Breast epithelium (tissue), 4 donors: ENCODE measurements around the gene LRRC1. TPM values are rescaled to one million over a fixed set of nuclear protein-coding genes. Genes with fewer than 3 reads are reported as not detected.

Source experiments
- DNase-seq, 2 donors: peaks; one replicate each; pipeline ENCODE4 v3.0.0-alpha.2; 2019; ENCODE audit warnings: low spot score in 2 of 2
- H3K27ac ChIP-seq, 2 donors: fragments of 200-600 bp; sonication (generic) in 1 of 2; one replicate each; pipeline ENCODE4 v1.5.1; 2016 to 2019; ENCODE audit warnings: mild to moderate bottlenecking in 1 of 2
- H3K27me3 ChIP-seq, 2 donors: fragments of 200-600 bp; sonication (generic) in 1 of 2; one replicate each; pipeline versions ENCODE4 v1.5.1 to v1.6.0; 2017 to 2019; ENCODE audit warnings: control low read depth in 1 of 2, mild to moderate bottlenecking in 1 of 2
- H3K36me3 ChIP-seq: fragments of 200-600 bp; one replicate; pipeline ENCODE4 v1.5.1; 2019
- H3K4me1 ChIP-seq, 2 donors: fragments of 200-600 bp; sonication (generic); one replicate each; pipeline ENCODE4 v1.5.1; 2016 to 2019; ENCODE audit warnings: control low read depth in 1 of 2
- H3K4me3 ChIP-seq, 3 donors: fragments of 200-600 bp; sonication (generic); 1 replicate in 2 of 3; 2 replicates in 1 of 3; pipeline ENCODE4 v1.5.1; 2016 to 2019; ENCODE audit warnings: mild to moderate bottlenecking in 3 of 3, moderate library complexity in 2 of 3
- H3K9me3 ChIP-seq, 2 donors: fragments of 200-600 bp; sonication (generic) in 1 of 2; one replicate each; pipeline ENCODE4 v1.5.1; 2016 to 2019; ENCODE audit warnings: control low read depth in 1 of 2
- CTCF ChIP-seq, 3 donors: fragments of 450-650 bp; IDR thresholded peaks; one replicate each; pipeline ENCODE4 v1.5.1; 2016 to 2017; ENCODE audit warnings: antibody characterized with exemption in 3 of 3, mild to moderate bottlenecking in 3 of 3, moderate library complexity in 3 of 3
- POLR2A ChIP-seq: fragments of 450-650 bp; IDR thresholded peaks from one replicate; pipeline ENCODE4 v1.6.1; 2016; ENCODE audit warnings: antibody characterized with exemption, mild to moderate bottlenecking, moderate library complexity
- POLR2AphosphoS5 ChIP-seq, 3 donors: sonication (generic); formaldehyde crosslinking; IDR thresholded peaks; one replicate each; pipeline ENCODE4 v1.6.1; 2017; ENCODE audit warnings: antibody characterized with exemption in 3 of 3
- intact Hi-C: fragments of 100-400 bp; cut with DNase I; formaldehyde crosslinking; loops from one replicate; pipeline ENCODE4 v1.15.1; 2023; ENCODE audit warnings: low total_unique reads
- total RNA-seq, 3 donors: library from RNA; depleted of rRNA; stranded (reverse); fragments of >200 nt; gene quantifications; one replicate each; pipeline ENCODE4 v1.1.0, GENCODE V29; 2016

Gene LRRC1
- total RNA-seq, 3 donors from 2014 or later, result 10.1 to 37.9 (median 37.4) TPM

- no peak for DNase-seq
- H3K36me3 ChIP-seq, result no peaks in the 10 kb centered on the region
- TF ChIP-seq CTCF (IDR thresholded peaks at IDR 0.05) (no peak), POLR2A (no peak), POLR2AphosphoS5 (IDR thresholded peaks at IDR 0.05) (no peak)
- no peaks in the 10 kb centered on the region for H3K4me1 ChIP-seq
- intact Hi-C loops, result no loop called here
- H3K27me3 ChIP-seq, result no peaks in the 10 kb centered on the region
- no peak overlapping the region for H3K4me3 ChIP-seq
- H3K9me3 ChIP-seq, result no peaks in the 10 kb centered on the region
- no peak overlapping the region for H3K27ac ChIP-seq
Observed at GRCh38 chr6:53828966-53829697, 34.3 kb downstream of the LRRC1 start.

- TF ChIP-seq CTCF (IDR thresholded peaks at IDR 0.05) (no peak), POLR2A (no peak), POLR2AphosphoS5 (IDR thresholded peaks at IDR 0.05) (no peak)
- intact Hi-C loops, result no loop called here
- Histone ChIP-seq H3K27me3 (no peaks in the 10 kb centered on the region), H3K4me3 (no peak overlapping the region), H3K4me1 (no peaks in the 10 kb centered on the region), H3K9me3 (no peaks in the 10 kb centered on the region), H3K36me3 (no peaks in the 10 kb centered on the region), H3K27ac (no peak overlapping the region)
- DNase-seq, result no peak
Observed at GRCh38 chr6:53829698-53830221, 35.0 kb downstream of the LRRC1 start.

GRCh38 chr6:53830366-53830765 lies 35.6 kb downstream of the LRRC1 start:
- H3K27me3 ChIP-seq, result no peaks in the 10 kb centered on the region
- DNase-seq, result no peak
- intact Hi-C loops, result no loop called here
- H3K9me3 ChIP-seq, result no peaks in the 10 kb centered on the region
- H3K4me3 ChIP-seq, result no peak overlapping the region
- no peaks in the 10 kb centered on the region for H3K4me1 ChIP-seq
- no peak overlapping the region for H3K27ac ChIP-seq
- no peaks in the 10 kb centered on the region for H3K36me3 ChIP-seq
- TF ChIP-seq POLR2AphosphoS5 (IDR thresholded peaks at IDR 0.05), result no peak
- no peak for TF ChIP-seq POLR2A
- TF ChIP-seq CTCF (IDR thresholded peaks at IDR 0.05), result no peak

- DNase-seq, result no peak
- TF ChIP-seq POLR2AphosphoS5 (IDR thresholded peaks at IDR 0.05), result no peak
- no peak for TF ChIP-seq POLR2A
- TF ChIP-seq CTCF (IDR thresholded peaks at IDR 0.05), result no peak
- intact Hi-C loops, result no loop called here
- no peaks in the 10 kb centered on the region for H3K4me1 ChIP-seq
- no peaks in the 10 kb centered on the region for H3K9me3 ChIP-seq
- no peak overlapping the region for H3K4me3 ChIP-seq
- H3K27ac ChIP-seq, result no peak overlapping the region
- H3K36me3 ChIP-seq, result no peaks in the 10 kb centered on the region
- no peaks in the 10 kb centered on the region for H3K27me3 ChIP-seq
Observed at GRCh38 chr6:53831081-53831869, 36.5 kb downstream of the LRRC1 start.
